ENCODE results near the gene TTYH3.

TTYH3 gene

GRCh38 chr7:2637066-2637471 lies 5.3 kb downstream of the TTYH3 start:
- no peak for DNase-seq

DNA sequence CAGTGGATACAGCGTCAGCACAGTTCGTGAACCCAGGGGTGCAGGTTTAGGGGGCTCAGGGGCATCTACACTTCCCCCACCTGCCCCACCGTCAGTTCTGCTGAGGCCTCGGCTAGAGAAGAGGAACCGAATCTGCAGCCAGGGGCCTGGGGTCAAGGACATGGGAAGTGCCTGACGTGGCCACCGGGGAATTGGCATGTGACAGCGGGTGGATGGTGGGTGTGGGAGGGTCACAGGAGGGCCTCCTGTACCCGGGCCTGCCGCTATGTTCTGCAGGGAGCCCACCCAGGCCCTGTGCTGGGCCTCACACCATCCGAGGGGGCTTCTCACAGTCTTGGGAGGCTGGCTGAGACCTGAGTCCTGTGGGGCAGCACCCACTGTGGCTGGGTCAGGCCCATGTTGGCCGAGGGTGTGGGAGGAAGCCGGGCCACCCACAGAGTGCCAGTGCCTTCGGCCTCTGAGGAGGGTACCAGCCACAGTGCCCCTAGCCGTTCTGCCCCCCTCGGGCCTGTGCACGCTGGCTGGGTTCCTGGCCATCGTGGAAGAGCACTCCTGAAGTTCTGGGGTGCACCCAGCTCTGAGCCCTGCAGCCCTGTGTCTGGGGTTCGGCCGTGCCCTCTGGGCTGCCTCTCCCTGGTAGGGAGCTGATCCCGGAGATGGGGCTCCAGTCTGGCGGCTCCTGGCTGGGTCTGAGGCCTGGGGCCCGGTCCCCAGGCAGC lies 5.9 kb downstream of the TTYH3 start:
- DNase-seq = no peak

DNA sequence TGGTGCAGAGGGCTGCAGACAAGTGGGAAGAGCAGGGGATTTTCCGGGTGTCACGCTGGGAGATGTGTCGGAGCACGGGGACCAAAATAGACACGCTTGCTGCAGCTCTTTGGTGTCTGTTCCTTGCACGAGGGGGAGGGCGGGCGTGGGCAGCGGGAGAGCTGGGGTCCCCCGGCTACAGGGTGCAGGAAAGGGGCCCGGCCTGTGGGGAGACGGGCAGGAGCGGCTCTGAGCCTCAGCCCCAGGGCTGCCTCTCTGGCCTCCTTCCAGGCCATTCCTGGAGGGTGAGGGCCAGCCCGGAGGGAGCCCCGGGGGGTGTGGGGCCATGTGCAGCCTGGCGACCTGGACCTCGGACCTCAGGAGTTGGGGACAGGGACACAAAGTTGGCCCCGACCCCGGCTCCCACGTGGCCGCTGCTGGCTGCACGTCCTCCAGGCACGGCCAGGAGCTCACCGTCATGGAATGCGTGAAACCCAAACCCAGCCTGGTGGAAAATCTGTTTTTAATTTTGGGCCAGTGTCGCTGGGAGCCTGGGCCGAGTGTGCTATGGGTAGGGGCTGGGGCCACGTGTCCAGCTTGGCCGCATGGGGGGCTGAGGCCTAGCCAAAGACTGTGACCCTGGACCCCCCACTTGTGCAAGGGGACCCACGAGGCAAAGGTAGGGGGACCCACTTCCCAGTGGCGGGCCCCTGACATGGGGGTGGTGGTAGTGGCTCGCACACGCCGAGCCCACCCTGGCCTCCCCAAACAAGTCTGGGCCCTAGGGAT lies 6.6 kb downstream of the TTYH3 start:
- no peak for DNase-seq

- no peak for DNase-seq
Observed at GRCh38 chr7:2639181-2639681, 7.4 kb downstream of the TTYH3 start.

- DNase-seq = no peak
Observed at GRCh38 chr7:2639695-2640481, 8.1 kb downstream of the TTYH3 start.

- peak; percentile 56 for DNase-seq
Observed at GRCh38 chr7:2640482-2640830, 8.7 kb downstream of the TTYH3 start.

- DNase-seq = no peak
Observed at GRCh38 chr7:2640846-2641316, 9.1 kb downstream of the TTYH3 start.

DNA sequence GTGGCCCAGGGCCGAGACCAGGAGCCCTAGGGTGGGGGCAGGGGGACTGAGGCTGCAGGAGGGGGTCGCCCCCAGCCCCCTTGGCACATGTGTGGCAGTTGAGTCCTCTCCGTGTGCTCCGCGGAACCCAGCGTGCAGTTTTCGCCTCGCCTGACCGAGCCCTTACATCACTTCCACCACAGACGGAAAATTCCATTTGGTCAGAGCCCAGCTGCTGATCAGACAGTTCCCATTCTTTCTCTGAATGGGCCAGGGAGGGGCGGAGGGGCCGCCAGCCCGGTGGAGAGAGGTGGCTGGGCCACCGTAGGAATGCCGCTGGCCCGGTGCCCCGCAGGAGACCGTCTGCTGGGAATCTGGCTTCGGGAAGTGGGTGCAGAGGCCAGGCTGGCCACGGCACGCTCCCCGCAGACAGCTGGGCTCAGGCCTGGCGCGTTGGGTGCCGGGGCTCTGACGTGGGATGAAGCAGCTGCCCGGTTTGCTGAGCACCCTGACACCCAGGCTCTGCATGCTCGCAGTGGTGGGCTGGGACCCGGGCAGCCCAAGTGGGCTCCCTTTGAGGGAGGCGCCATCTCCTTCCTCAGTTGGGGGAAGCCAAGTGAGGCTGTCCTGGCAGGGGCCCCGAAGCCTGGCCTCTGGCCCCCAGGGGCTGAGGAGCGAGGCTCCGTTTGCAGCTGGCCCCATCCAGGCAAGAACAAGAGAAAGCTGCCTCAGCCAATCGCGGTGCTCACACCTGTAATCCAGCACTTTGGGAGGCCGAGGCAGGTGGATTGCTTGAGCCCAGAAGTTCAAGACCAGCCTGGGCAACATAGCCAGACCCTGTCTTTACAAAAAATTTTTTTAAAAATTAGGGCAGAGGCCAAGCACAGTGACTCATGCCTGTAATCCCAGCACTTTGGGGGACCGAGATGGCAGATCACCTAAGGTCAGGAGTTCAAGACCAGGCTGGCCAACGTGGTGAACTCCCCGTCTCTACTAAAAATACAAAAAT lies 9.9 kb downstream of the TTYH3 start:
- no peak for DNase-seq

- no peak for DNase-seq
Observed at GRCh38 chr7:2643386-2644219, 11.8 kb downstream of the TTYH3 start.

DNA sequence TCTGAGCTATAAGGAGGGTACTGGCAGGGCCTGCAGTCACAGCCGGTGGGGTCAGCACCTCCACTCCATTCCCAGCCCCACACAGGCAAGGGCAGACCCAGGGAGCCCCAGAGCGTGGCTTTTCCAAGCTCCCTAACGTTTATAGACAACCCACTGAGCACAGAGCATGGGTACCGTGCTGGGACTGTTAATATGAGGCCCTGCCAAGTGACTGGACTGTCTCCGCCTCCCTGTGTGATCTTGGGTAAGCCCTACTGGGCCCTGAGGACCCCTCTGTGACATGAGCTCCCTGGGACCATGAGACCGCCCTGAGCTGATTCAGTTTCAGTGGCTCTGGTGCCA lies 12.4 kb downstream of the TTYH3 start:
- no peak for DNase-seq

DNA sequence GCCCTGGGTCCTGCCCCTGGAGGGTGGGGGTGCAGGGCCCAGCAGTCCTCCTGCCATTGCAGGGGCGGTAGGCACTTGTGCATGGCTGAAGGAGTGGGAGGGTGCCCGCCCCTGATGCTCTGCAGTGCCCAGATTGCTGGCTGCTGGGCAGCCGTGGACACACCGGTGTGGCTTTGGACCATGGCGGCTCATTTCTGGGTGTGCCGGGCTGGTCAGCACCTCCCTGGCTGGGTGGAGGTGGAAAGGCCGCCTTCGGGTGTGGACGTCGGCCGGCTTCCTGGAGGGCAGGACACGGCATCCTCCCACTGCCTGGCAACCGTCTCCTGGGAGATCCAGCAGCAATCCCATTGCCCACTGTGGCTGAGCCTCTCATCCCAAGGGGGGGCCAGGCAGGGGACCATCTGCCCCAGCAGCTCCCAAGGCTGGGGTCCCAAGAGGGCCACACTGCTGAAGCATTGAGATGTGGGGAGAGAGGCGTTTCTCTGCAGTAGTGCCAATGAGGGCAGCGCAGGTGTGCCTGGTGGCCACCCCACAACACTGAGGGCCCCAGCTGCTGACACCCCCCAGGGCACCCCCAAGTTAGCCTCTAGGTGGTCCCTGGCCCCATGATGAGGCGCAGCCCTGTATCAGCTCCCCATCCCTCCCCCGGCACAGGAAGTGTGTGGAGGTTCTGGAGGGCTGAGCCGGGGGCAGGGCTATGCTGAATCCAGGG lies 12.9 kb downstream of the TTYH3 start:
- DNase-seq = no peak

DNA sequence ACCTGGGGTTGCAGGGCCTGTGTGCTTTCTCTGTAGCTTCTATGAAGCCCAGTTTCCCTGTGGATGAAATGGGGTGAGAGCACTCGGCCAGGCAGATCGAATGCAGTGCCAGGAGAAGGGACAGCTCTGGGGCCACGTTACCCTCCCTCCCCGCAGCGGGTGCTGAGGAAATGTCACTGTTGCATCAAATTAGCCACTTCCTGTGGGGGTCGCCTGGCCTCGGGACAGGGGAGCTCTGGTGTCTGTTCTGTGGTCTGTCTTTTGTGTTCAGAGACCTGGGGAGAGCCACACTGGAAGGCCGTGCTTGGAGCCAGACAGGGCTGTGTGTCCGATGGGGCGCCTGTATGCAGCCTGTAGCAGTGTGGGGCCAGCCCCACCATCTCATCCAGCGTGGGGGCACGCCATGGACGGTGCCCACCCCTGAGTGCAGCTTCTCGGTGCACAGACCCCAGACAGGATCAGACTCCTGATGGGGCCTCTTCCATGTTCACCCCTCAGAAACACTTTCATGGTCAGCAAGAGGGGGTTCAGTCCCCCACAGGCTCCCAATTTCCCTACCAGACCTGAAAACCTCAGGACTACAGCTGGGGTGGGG lies 13.6 kb downstream of the TTYH3 start:
- no peak for DNase-seq

GRCh38 chr7:2646336-2646679 lies 14.5 kb downstream of the TTYH3 start:
- DNase-seq = no peak

GRCh38 chr7:2646680-2647571 lies 15.1 kb downstream of the TTYH3 start:
- DNase-seq = no peak

- DNase-seq = no peak
Observed at GRCh38 chr7:2647594-2648172, 15.9 kb downstream of the TTYH3 start.

- no peak for DNase-seq
Observed at GRCh38 chr7:2649139-2649838, 17.5 kb downstream of the TTYH3 start.

DNA sequence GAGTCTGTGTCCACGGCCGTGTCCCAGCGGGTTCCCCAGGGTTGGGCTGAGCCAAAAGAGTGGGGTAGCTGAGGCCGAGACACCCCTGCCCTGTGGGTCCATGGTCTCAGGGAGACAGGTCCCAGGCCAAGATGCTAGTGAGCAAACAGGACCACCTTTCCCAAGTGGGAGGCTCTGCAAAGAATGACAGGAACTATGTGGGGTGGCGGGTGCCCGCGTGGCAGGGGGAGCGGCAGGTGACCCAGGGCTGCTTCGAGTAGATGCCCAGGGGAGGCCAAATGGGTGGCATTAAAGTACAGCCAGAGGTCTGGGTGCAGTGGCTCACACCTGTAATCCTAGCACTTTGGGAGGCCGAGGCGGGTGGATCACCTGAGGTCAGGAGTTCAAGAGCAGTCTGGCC lies 18.2 kb downstream of the TTYH3 start:
- DNase-seq = no peak

GRCh38 chr7:2650451-2650850 lies 18.7 kb downstream of the TTYH3 start:
- no peak for DNase-seq

All from COR-L47 (cell line).